ENCODE measurements around the gene WRAP73.
A peak's percentile ranks its signal among the peaks of the same experiment; 100 is the strongest.

WRAP73 gene

GRCh38 chr1:3649342-3650247, at the start of gene WRAP73:
Gene WRAP73 (minus strand): TSS chr1:3650103. CDS start chr1:3649999, 104 bp downstream.
- DNase-seq: peak; percentile 86 to 92

GRCh38 chr1:3699596-3699995, 49.7 kb upstream of the WRAP73 start:
- no peak for DNase-seq

GRCh38 chr1:3698660-3699408, 48.9 kb upstream of the WRAP73 start:
- DNase-seq: no peak

- no peak for DNase-seq
Measured at GRCh38 chr1:3697810-3698209, 47.9 kb upstream of the WRAP73 start.

- no peak for DNase-seq
Measured at GRCh38 chr1:3697104-3697503, 47.2 kb upstream of the WRAP73 start.

- no peak for DNase-seq
Measured at GRCh38 chr1:3696689-3697088, 46.8 kb upstream of the WRAP73 start.

GRCh38 chr1:3695326-3696217, 45.7 kb upstream of the WRAP73 start:
- DNase-seq: peak; percentile 5 to 41

- DNase-seq: no peak
Measured at GRCh38 chr1:3693321-3693720, 43.4 kb upstream of the WRAP73 start.

- no peak for DNase-seq
Measured at GRCh38 chr1:3692598-3692997, 42.7 kb upstream of the WRAP73 start.

- DNase-seq: no peak
Measured at GRCh38 chr1:3691421-3692204, 41.7 kb upstream of the WRAP73 start.

- no peak for DNase-seq
Measured at GRCh38 chr1:3690282-3691065, 40.6 kb upstream of the WRAP73 start.

GRCh38 chr1:3689138-3689750, 39.3 kb upstream of the WRAP73 start:
- no peak for DNase-seq

GRCh38 chr1:3688356-3689137, 38.6 kb upstream of the WRAP73 start:
- DNase-seq: no peak

GRCh38 chr1:3687504-3687903, 37.6 kb upstream of the WRAP73 start:
- DNase-seq: no peak

GRCh38 chr1:3685906-3686305, 36.0 kb upstream of the WRAP73 start:
- no peak for DNase-seq

GRCh38 chr1:3685222-3685621, 35.3 kb upstream of the WRAP73 start:
- DNase-seq: no peak

GRCh38 chr1:3683992-3684391, 34.1 kb upstream of the WRAP73 start:
- DNase-seq: no peak

- DNase-seq: no peak
Measured at GRCh38 chr1:3683197-3683596, 33.3 kb upstream of the WRAP73 start.

- DNase-seq: no peak
Measured at GRCh38 chr1:3681898-3682806, 32.2 kb upstream of the WRAP73 start.
